Testis (tissue), 3 donors: ENCODE results near the gene FAM20C. TPM values are rescaled to one million over a fixed set of nuclear protein-coding genes. Genes with fewer than 3 reads are reported as not detected.

Source experiments
- DNase-seq: peaks from one replicate; pipeline ENCODE4 v3.0.0-alpha.2; 2019
- H3K27ac ChIP-seq, 2 donors: fragments of 200-600 bp; sonication (generic); one replicate each; pipeline ENCODE4 v1.5.1; 2019
- H3K27me3 ChIP-seq: fragments of 200-600 bp; sonication (generic); one replicate; pipeline ENCODE4 v1.5.1; 2019
- H3K36me3 ChIP-seq: fragments of 200-600 bp; sonication (generic); one replicate; pipeline ENCODE4 v1.5.1; 2017; ENCODE audit warnings: low read depth; ENCODE audit errors: missing control alignments
- H3K4me1 ChIP-seq: fragments of 200-600 bp; sonication (generic); one replicate; pipeline ENCODE4 v1.5.1; 2019
- H3K4me3 ChIP-seq, 2 donors: fragments of 200-600 bp; sonication (generic); one replicate each; pipeline ENCODE4 v1.5.1; 2017 to 2019
- H3K9me3 ChIP-seq: fragments of 200-600 bp; sonication (generic); one replicate; pipeline ENCODE4 v1.5.1; 2017
- CTCF ChIP-seq, 3 experiments: fragments of 450-650 bp in 2 of 3; fragments of 200-600 bp in 1 of 3; sonication (generic) in 1 of 3; IDR thresholded peaks; one replicate each; pipeline ENCODE4 v1.5.1; 2016 to 2019; ENCODE audit warnings: antibody characterized with exemption in 3 of 3, mild to moderate bottlenecking in 2 of 3, moderate library complexity in 1 of 3
- POLR2A ChIP-seq: fragments of 450-650 bp; IDR thresholded peaks from one replicate; pipeline ENCODE4 v1.6.1; 2017; ENCODE audit warnings: antibody characterized with exemption, mild to moderate bottlenecking, moderate library complexity
- WGBS, 2 donors: methylation state at CpG; one replicate each; pipeline ENCODE4 v1.1.5; 2018; 5-methylcytosine and 5-hydroxymethylcytosine counted together
- intact Hi-C: fragments of 100-400 bp; cut with DNase I; formaldehyde crosslinking; loops from one replicate; pipeline ENCODE4 v1.15.1; 2023; ENCODE audit warnings: low total_unique reads
- polyA plus RNA-seq: library from polyadenylated mRNA; stranded (reverse); fragments of 350-450 nt; fragmentation: Illumina TruSeq; extraction: RNeasy Lipid Tissue Mini Kit (QIAGEN cat#74804); gene quantifications from one replicate; pipeline ENCODE4 v1.2.3, GENCODE V29; 2014; ENCODE audit warnings: low read depth, low replicate concordance; ENCODE audit not compliant: insufficient read depth
- total RNA-seq, 2 donors: library from RNA; depleted of rRNA; stranded (reverse); fragments of >200 nt; gene quantifications; one replicate each; pipeline ENCODE4 v1.2.3, GENCODE V29; 2016

The FAM20C gene
- total and polyA plus RNA-seq, 3 donors from 2014 or later = 14.0 to 36.7 (median 34.0) TPM

- Histone ChIP-seq H3K36me3 (no peaks in the 10 kb centered on the region), H3K9me3 (no peaks in the 10 kb centered on the region), H3K27ac (no peak overlapping the region), H3K4me1 (no peaks in the 10 kb centered on the region), H3K4me3 (no peak overlapping the region), H3K27me3 (no peaks in the 10 kb centered on the region)
- TF ChIP-seq POLR2A (no peak), CTCF (IDR thresholded peaks at IDR 0.05) (no peak)
- intact Hi-C loops = no loop called here
- no peak for DNase-seq
- WGBS, 2 donors = 89 to 94% methylated on average over 21 of the region's 21 CpGs
Measured at GRCh38 chr7:211033-211714, 18.8 kb downstream of the FAM20C start.

GRCh38 chr7:211715-212058 is 19.3 kb downstream of the FAM20C start:
- intact Hi-C loops = no loop called here
- 96 to 98% methylated on average over 15 to 19 of the region's 19 CpGs for WGBS, 2 donors
- Histone ChIP-seq H3K27me3 (no peaks in the 10 kb centered on the region), H3K9me3 (no peaks in the 10 kb centered on the region), H3K36me3 (no peaks in the 10 kb centered on the region), H3K4me1 (no peaks in the 10 kb centered on the region), H3K27ac (no peak overlapping the region), H3K4me3 (no peak overlapping the region)
- DNase-seq = no peak
- TF ChIP-seq CTCF (IDR thresholded peaks at IDR 0.05) (no peak), POLR2A (no peak)

GRCh38 chr7:212754-213153 is 20.4 kb downstream of the FAM20C start:
- intact Hi-C loops = no loop called here
- Histone ChIP-seq H3K4me3 (no peak overlapping the region), H3K27me3 (no peaks in the 10 kb centered on the region), H3K4me1 (no peaks in the 10 kb centered on the region), H3K9me3 (no peaks in the 10 kb centered on the region), H3K27ac (no peak overlapping the region), H3K36me3 (no peaks in the 10 kb centered on the region)
- no peak for DNase-seq
- TF ChIP-seq CTCF (IDR thresholded peaks at IDR 0.05) (no peak), POLR2A (no peak)
- WGBS, 2 donors = 90 to 94% methylated on average over 14 of the region's 14 CpGs

- no peaks in the 10 kb centered on the region for H3K9me3 ChIP-seq
- TF ChIP-seq CTCF (IDR thresholded peaks at IDR 0.05) (no peak), POLR2A (no peak)
- no peak overlapping the region for H3K4me3 ChIP-seq
- no peaks in the 10 kb centered on the region for H3K27me3 ChIP-seq
- intact Hi-C loops = no loop called here
- WGBS, 2 donors = 93 to 97% methylated on average over 25 to 27 of the region's 27 CpGs
- DNase-seq = no peak
- H3K36me3 ChIP-seq = no peaks in the 10 kb centered on the region
- H3K27ac ChIP-seq = no peak overlapping the region
- no peaks in the 10 kb centered on the region for H3K4me1 ChIP-seq
Measured at GRCh38 chr7:213324-213993, 21.1 kb downstream of the FAM20C start.
